HG02870 (cell line): Measurements from ENCODE around the gene TMEM131L.

ENCODE experiments used
- ATAC-seq: cut with Tn5 transposase; IDR thresholded peaks from one replicate; pipeline ENCODE4 v1.9.1; 2021; ENCODE audit warnings: mild to moderate bottlenecking, moderate library complexity; ENCODE audit not compliant: unreplicated experiment

Gene TMEM131L

GRCh38 chr4:153518637-153519389 is 52.7 kb downstream of the TMEM131L start:
- no peak for ATAC-seq

GRCh38 chr4:153519687-153520086 is 53.5 kb downstream of the TMEM131L start:
- no peak for ATAC-seq

DNA sequence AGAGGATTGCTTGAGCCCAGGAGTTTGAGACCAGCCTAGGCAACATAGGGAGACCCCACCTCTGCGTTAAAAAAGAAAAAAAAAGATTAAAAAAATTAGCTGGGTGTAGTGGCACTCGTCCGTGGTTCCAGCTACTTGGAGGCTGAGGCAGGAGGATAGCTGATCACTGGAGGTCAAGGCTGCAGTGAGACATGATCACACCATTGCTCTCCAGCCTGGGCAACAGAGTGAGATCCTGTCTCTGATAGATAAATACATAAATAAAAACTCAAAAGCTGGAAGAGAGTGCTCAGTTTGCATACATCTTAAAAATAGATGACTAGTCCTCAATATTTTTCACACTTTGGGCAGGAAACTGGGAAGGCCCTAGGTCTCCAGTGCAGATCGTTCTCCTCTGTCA is 54.1 kb downstream of the TMEM131L start:
- ATAC-seq: no peak

DNA sequence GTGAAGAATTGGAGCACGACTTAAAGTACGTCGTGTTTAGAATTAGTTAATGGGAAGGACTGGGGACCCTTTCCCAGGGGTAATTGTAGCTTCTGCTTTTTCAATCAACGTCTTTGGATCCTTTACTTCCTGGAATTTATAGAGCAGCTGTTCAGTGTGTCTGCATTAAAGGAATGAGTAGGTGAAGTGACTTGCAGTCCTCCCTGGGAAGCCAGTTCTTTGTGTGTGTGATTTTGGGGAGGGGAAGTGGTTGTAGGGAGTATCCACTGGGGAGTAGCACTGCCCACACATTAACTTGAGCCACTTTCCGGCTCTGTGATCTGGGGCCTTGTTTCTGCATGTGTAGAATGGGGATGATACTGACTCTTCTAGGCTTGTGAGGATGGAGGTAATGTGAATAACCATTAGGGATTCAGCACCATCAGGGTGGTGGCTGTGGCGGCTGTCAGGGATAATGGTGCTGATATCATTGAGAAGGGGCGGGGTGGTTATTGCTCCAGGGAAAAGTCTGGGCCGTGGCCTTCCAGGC is 54.7 kb downstream of the TMEM131L start:
- peak; percentile 35 for ATAC-seq

DNA sequence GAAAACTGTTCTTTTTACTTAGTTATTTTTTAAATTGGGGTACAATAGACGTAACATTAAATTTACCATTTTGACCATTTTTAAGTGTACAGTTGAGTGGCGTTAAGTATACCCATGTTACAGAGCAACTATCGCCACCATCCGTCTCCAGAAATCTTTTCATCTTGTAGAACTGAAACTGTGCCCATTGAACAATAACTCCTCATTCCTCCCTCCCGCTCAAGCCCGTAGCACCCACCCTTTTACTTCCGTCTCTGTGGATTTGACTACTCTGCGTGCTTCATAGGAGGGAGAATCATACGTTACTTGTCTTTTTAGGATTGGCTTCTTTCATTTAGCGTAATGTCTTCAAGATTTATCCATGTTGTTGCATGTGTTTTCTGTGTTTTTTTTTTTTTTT is 55.3 kb downstream of the TMEM131L start:
- no peak for ATAC-seq

DNA sequence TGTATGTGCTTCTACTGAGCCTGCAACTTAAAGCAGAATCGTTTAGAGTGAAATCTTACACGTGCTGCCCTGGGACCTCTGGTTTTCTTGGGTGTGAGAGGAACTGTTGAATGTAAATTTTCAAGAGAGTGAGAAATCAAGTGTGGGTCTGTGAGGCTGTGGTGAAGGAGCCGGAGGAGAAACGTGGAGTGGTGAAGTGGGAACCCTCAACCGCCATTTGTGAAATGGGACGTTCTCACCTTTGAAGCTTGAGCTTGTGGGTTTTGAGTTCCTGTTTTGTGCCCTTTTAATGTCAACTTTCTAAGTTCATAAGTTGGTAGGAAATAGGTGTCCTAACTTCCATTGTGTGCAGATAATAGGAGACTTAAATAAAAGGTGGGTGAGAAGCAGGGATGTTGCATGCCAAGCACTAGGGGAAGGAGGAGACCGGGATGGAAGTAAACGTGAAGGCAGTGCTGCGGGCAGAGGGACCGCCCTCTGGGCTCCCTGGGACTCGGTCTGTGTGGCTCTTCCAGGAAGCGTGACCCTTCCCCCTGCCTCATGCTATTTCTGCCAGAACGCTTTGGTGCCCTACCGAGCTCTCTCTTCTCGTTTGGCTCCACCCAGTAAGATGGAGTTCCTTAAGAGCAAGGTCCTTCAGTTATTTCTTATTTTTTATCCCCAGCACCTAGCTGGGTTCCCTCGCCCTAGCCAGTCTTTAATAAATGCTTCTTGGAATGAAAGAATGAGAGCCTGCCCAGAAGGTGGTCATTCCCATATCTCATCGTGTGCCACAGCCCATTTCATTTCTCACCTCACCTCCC is 56.0 kb downstream of the TMEM131L start:
- ATAC-seq: peak; percentile 26

- ATAC-seq: peak; percentile 49
These were observed 56.6 kb downstream of the TMEM131L start for GRCh38 chr4:153522802-153523094.

DNA sequence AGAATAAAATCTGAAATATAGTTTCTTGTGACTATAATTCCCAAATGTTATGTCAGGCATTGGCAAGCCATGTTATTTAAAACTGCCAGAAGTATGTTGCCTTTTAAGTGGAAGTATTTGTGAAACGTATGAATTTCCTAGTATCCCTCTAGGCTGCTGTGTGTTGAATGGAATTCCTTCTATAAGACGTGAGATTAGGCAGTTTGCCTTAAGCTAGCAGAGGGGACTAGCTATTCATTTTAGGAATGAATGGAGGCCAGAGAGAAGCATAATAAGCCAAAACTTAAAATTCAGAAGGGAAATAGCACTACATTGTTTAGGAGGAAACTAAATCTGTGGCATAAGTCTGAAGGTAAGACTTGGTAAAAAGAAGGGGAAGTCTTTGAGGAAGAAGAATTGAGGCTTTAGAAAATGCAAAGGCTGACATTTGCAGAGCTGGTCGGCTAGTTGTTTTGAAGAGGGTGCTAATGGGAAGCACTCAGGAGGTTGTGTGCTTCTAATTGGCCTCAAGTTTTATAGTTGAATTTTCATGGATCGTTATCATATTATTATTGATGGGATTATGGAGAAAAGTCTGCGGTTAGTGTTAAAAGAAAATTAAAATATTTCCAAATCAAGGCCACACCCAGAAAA is 57.1 kb downstream of the TMEM131L start:
- no peak for ATAC-seq

DNA sequence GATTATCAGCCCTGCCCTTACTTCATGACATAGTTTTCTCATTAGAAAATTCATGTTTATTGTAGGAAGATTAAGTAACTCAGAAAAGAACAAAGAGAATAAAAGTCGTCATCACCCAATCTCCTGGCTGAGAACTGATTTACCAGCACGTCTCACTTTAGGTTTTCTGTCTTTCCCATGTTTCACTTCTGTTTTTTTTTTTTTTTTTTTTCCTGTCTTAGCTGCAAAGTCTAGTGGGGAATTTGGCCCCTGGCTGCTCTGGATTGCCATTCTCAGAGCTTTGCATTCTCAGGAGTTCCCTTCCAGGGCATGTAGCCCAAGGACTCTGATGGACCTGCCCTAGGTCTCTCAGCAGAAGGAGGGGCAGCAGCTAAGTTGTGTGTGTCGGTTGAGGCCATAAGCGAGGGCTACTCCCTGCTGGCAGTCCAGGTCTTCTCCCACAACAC is 57.8 kb downstream of the TMEM131L start:
- no peak for ATAC-seq

DNA sequence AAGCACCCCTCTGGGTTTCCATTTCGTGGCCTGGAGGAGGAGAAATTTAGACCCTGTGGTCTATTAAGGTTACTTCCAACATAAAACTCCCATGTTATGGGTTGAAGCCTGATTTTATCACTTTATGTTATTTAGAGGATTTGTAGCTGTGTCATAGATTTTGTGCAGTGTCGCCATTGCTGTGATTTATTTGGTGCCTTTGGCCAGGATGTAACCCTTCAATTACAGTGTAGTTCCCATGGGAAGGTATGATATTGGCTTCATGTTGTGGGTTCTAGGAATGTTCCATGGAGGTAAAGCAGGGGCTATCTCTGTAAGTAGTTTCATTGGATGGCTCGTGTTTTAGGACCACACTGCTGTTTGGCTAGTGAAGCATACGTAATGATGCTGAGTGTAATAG is 58.5 kb downstream of the TMEM131L start:
- ATAC-seq: no peak

GRCh38 chr4:153527690-153528089 is 61.5 kb downstream of the TMEM131L start:
- no peak for ATAC-seq

DNA sequence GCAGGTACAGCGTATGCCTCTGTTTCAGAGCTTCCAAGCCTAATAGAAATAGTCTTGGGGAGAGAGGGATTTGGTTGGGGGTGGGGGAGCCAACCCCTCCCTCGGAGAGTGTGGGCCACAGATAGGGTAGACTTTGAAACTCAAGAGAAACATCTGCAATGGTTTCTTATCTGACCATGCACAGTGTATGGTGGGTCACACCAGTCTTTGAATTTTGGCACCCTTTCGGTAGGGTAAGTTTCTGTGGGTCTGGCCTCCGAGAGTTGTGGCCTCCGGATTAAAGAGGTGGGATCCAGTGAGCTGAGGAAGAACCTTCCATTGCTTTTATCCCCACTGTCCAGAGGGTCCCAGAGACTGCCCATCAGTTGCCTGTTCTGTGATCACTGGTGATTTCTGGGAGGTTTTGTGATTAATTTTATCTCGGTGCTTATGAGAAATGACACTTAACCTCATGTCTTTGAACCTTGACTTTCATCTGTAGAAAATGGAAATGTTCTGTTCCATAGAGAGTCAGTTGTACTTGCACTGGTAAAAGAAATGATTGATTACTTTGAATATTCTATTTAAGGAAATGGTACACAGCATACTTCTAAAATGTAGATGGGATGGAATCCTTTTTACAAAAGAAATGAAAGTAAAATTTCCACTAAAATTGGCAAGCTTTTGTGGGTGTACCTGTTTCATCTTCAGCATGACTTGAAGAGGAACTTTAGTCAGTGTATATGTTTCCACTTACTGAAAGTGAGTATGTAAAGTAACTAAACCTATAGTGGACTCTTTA is 62.7 kb downstream of the TMEM131L start:
- peak; percentile 58 for ATAC-seq

DNA sequence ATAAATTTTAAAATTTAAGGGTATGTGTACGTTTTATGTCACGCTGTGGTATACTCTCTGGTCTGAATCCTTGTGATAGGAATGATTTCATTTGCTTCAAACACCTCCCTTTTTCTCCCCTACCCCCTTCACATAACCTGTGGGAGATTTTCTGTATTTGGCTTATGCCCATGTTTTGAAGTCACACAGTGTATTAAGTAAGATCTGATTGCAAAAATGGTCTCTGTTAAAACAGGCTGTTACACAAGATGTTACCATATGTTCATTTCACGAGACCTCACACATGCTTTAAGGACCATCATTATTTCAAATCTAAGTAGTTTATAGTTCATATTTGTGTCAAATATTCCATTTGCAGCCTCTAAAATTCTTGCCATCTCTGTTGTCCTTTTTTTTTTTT is 63.5 kb downstream of the TMEM131L start:
- ATAC-seq: no peak

DNA sequence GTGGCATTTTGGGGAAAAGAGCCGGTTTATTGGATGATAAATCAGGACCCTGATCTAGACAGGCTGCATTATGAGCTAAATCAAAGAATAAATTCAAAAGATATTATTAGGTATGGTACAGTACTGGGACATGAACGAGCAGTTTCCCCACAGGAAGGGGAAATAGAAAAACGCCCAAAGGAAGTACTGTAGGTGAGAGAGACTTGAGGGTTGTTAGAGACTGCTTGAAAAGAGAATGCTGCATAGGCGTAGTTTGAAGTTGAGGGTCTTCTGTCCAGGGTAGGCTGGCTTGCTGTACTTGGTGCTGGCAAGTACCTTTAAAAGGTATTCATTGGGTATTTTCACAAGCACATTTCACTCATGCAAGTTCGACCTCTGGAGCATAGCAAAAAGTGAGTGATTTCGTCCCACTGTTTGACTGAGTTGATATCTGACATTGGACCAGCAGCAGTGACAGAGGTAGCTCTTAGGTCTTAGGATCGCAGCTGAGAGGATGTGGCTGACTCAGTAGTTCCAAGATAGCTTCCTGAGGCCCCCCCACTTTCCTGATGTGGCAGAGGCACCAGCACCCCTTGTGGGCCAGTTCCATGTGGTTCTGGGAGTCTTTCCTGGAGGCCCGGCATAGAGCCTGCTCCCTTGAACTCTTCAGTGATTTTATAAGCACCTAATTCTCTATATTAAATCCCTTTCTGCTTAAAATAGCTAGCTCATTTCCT is 64.3 kb downstream of the TMEM131L start:
- no peak for ATAC-seq

GRCh38 chr4:153531000-153531358 is 64.8 kb downstream of the TMEM131L start:
- ATAC-seq: no peak

DNA sequence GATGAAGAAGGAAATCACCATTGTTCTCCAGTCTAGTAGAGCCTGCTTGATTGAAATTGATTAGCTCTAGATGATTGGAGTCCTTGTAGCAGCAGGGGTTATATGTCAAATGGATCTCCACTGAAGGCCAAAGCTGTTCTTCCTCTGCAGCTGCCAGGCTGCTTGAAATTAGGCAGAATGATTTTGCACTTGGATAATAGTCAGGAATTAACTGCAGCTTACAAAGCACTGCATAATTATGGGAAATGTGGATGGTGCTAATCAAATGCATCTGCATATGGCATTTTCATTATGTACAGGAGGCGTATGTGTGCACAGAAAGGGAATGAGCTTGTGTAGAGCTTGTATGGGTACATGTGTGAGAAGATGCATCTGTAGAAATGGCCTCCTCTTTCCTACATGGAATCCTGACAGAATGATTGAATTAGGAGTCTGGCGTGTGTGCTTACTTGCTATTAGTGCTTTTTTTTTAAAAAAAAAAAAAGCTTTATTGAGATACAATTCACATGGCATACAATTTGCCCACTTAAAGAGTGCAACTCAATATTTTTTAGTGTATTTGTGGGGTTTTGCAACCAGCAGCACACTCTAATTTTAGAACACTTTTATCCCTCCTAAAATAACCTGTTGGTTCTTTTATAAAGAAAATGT is 65.9 kb downstream of the TMEM131L start:
- ATAC-seq: no peak

DNA sequence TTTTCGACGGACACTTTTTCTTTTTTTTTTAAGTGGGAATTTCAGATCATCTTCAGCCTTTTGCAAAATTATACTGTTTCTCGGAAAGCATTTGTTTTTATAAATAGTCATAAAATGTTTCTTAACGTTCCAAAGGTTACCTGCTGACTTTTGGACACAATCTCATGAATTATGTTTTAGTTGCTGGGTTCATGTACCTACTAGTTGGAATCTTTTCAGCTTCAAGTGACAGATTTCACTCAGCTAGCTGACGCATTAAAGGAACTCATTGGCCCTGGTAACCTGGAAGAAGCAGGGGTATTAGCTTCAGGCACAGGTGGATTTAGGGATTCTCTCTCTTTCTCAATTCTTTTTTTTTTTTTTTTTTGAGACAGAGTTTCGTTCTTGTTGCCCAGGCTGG is 66.5 kb downstream of the TMEM131L start:
- ATAC-seq: no peak

GRCh38 chr4:153533387-153533786 is 67.2 kb downstream of the TMEM131L start:
- ATAC-seq: no peak

DNA sequence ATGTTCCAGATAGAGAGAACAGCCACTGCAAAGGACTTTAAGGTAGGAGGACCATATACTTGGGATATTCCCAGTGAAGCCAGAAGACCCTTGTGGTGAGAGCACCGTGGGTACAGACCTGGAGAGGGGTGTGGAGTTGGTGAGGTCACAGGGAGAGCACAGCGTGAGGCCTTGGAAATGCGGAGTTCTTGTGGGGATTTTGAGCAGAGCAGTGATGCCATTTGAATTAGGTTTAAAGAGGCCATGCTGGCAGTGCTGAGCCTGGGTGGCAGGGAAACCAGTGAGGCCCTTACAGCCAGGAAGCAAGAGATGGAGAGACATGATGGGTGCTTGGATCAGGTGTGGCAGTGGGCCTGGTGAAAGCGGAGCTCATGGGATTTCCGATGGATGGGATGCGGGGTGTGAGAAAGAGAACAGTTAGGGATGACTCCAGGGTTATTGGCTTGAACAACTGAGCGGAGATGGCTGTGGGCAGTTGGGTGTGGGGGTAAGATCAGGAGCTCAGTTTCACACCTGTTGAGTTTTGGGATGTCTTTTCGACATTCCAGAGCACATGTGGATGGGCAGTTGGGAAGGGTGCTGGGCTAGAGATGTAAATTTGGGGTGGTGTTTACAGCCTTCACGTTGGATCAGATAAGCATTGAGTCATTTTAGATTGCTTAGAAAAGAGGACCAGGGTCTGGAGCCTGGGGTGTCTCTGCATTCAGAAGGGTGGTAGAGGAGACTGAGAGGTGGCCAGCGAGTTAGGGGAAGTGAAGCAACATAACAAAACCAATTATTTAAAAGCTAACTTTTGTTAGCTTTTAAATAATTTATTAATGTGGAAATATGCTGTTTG is 68.9 kb downstream of the TMEM131L start:
- ATAC-seq: no peak
